ENCODE data around the gene CYFIP2. TPM values are rescaled to one million over a fixed set of nuclear protein-coding genes. Genes with fewer than 3 reads are reported as not detected.

Gene CYFIP2
- total and polyA plus RNA-seq, 8 donors, result 14.8 to 162 (median 24.4) TPM

- intact Hi-C loops (cut with DNase I; ENCODE audit: low total_unique reads), result no loop called here
- no peak overlapping the region for H3K4me3 ChIP-seq
- peak in 1 of 2 donors; percentile 83 for DNase-seq
- peaks cover 0 to 19% (median 3%) of the 10 kb centered on the region in 4 donors for H3K4me1 ChIP-seq
- H3K27me3 ChIP-seq, result no peaks in the 10 kb centered on the region
- TF ChIP-seq POLR2AphosphoS5 (IDR thresholded peaks at IDR 0.05), result no peak
- TF ChIP-seq CTCF (IDR thresholded peaks at IDR 0.05), result no peak
- no peaks in the 10 kb centered on the region for H3K9me3 ChIP-seq
- 63 to 75% (median 68%) methylated on average over 7 of the region's 7 CpGs for whole genome bisulfite sequencing, 5 donors
- no peak overlapping the region for H3K27ac ChIP-seq
- H3K36me3 ChIP-seq, result no peaks in the 10 kb centered on the region
These were observed 177.2 kb downstream of the CYFIP2 start for GRCh38 chr5:157443041-157443549.

- H3K9me3 ChIP-seq, result no peaks in the 10 kb centered on the region
- intact Hi-C loops (cut with DNase I; ENCODE audit: low total_unique reads), result no loop called here
- no peak overlapping the region for H3K27ac ChIP-seq
- no peak for DNase-seq
- TF ChIP-seq CTCF (IDR thresholded peaks at IDR 0.05), result no peak
- no peak for TF ChIP-seq EP300 (IDR thresholded peaks at IDR 0.05)
- no peak for TF ChIP-seq POLR2A (IDR thresholded peaks at IDR 0.05)
- TF ChIP-seq POLR2AphosphoS5 (IDR thresholded peaks at IDR 0.05), result no peak
- H3K36me3 ChIP-seq, result no peaks in the 10 kb centered on the region
- no peaks in the 10 kb centered on the region for H3K27me3 ChIP-seq
- peaks cover 0 to 30% (median 8%) of the 10 kb centered on the region in 4 donors for H3K4me1 ChIP-seq
- WGBS, 5 donors, result 39 to 57% (median 45%) methylated on average over 4 of the region's 4 CpGs
- no peak overlapping the region for H3K4me3 ChIP-seq
These were observed 178.3 kb downstream of the CYFIP2 start for GRCh38 chr5:157444224-157444623.

Other genes with a start within 250 kb of the CYFIP2 start
- 1 to 10 TPM in 2 of 5 donors, not detected in 3; 2.0 TPM for gene HAVCR1, start 207.0 kb upstream of the CYFIP2 start, total RNA-seq
- gene HAVCR1, start 207.0 kb upstream of the CYFIP2 start, polyA plus RNA-seq, result not detected
- gene HAVCR2, start 157.1 kb upstream of the CYFIP2 start, total RNA-seq, result 1 to 10 TPM in 3 of 5 donors, not detected in 2; 3.5 to 9.9 (median 7.8) TPM
- gene HAVCR2, start 157.1 kb upstream of the CYFIP2 start, polyA plus RNA-seq, result 1 to 10 TPM; 1.2 to 2.9 (median 2.1) TPM
- 10 to 100 TPM in 2 of 5 donors, 1 to 10 TPM in 2, not detected in 1; 4.5 to 20.7 (median 10.0) TPM for gene MED7, start 123.3 kb upstream of the CYFIP2 start, total RNA-seq
- 10 to 100 TPM; 10.0 to 15.0 (median 10.3) TPM for gene MED7, start 123.3 kb upstream of the CYFIP2 start, polyA plus RNA-seq
- not detected for gene GARIN3, start 99.9 kb upstream of the CYFIP2 start, total RNA-seq
- not detected for gene GARIN3, start 99.9 kb upstream of the CYFIP2 start, polyA plus RNA-seq
- 1 to 10 TPM in 3 of 5 donors, under 1 TPM in 1, not detected in 1; 0.58 to 9.9 (median 6.9) TPM for gene ITK, start 85.3 kb upstream of the CYFIP2 start, total RNA-seq
- 1 to 10 TPM in 1 of 3 donors, under 1 TPM in 2; 0.90 to 2.3 (median 0.93) TPM for gene ITK, start 85.3 kb upstream of the CYFIP2 start, polyA plus RNA-seq
- 1 to 10 TPM in 3 of 5 donors, under 1 TPM in 1, not detected in 1; 0.58 to 8.3 (median 4.6) TPM for gene NIPAL4, start 194.1 kb downstream of the CYFIP2 start, total RNA-seq
- 1 to 10 TPM in 2 of 3 donors, under 1 TPM in 1; 0.19 to 4.0 (median 1.2) TPM for gene NIPAL4, start 194.1 kb downstream of the CYFIP2 start, polyA plus RNA-seq

Measured in stomach (tissue), 9 donors.